Naive thymus-derived CD8-positive, alpha-beta T cell (primary cell): ENCODE data around the gene TCF7L2. TPM values are rescaled to one million over a fixed set of nuclear protein-coding genes. Genes with fewer than 3 reads are reported as not detected.

ENCODE experiments used
- ATAC-seq, 2 donors: fragments of 150-1000 bp; cut with Tn5 transposase in 1 of 2; sonication (Bioruptor Pico), chemical (Tn5 transposase) in 1 of 2; 1 replicate in 1 of 2; 2 replicates in 1 of 2; pipeline ENCODE4 v1.10.0; 2021; ENCODE audit warnings: mild to moderate bottlenecking in 2 of 2, moderate library complexity in 2 of 2
- POLR2A ChIA-PET: fragments of 350-600 bp; sonication (Branson Sonifier 250); formaldehyde crosslinking; loops from one replicate; lab custom pipeline; 2021; ENCODE audit warnings: antibody characterized with exemption; lab: Charles Lee
- DNase-seq, 10 donors: peaks; one replicate each; pipeline versions ENCODE4 v3.0.0 to v3.0.0-alpha.2; 2020 to 2022
- H3K27ac Mint-ChIP-seq, 10 donors: one replicate each; pipeline ENCODE4 v1.8.0; 2020 to 2022; ENCODE audit warnings: mild to moderate bottlenecking in 10 of 10, mixed read lengths in 10 of 10, moderate library complexity in 4 of 10, inconsistent platforms in 1 of 10
- H3K27me3 Mint-ChIP-seq, 5 donors: one replicate each; pipeline ENCODE4 v1.8.0; 2021 to 2022; ENCODE audit warnings: mixed read lengths in 5 of 5
- H3K36me3 Mint-ChIP-seq, 3 donors: one replicate each; pipeline ENCODE4 v1.8.0; 2020 to 2022; ENCODE audit warnings: mixed read lengths in 3 of 3, mild to moderate bottlenecking in 2 of 3, inconsistent platforms in 1 of 3
- H3K4me1 Mint-ChIP-seq, 4 donors: one replicate each; pipeline ENCODE4 v1.8.0; 2021 to 2022; ENCODE audit warnings: mixed read lengths in 4 of 4
- H3K4me3 Mint-ChIP-seq, 10 donors: one replicate each; pipeline ENCODE4 v1.8.0; 2020 to 2022; ENCODE audit warnings: mild to moderate bottlenecking in 10 of 10, mixed read lengths in 10 of 10, moderate library complexity in 6 of 10, inconsistent platforms in 1 of 10
- H3K9me3 Mint-ChIP-seq, 9 donors: one replicate each; pipeline ENCODE4 v1.8.0; 2020 to 2022; ENCODE audit warnings: mixed read lengths in 9 of 9, mild to moderate bottlenecking in 3 of 9, inconsistent platforms in 1 of 9, moderate library complexity in 1 of 9
- polyA plus RNA-seq, 3 donors: library from polyadenylated mRNA; unstranded; fragments of 300-500 nt; fragmentation: Illumina TruSeq; gene quantifications; one replicate each; pipeline ENCODE4 v1.2.3, GENCODE V29; 2021
- total RNA-seq, 8 experiments: library from RNA in 2 of 8; stranded (reverse) in 2 of 8; gene quantifications; one replicate each; pipeline ENCODE4 v1.2.3 and lab custom pipeline; 2021 to 2026

TCF7L2 gene
- total and polyA plus RNA-seq, 5 experiments from 2014 or later, result 1.6 to 6.0 (median 4.1) TPM

- ATAC-seq, result no peak
- H3K4me1 Mint-ChIP-seq, result peaks cover 12 to 23% (median 20%) of the 10 kb centered on the region in 4 donors
- no peak for DNase-seq
Observed at GRCh38 chr10:112990271-112990670, 40.2 kb downstream of the TCF7L2 start.

GRCh38 chr10:112991888-112992491 lies 41.9 kb downstream of the TCF7L2 start:
- Mint-ChIP-seq H3K9me3 (no peaks in the 10 kb centered on the region), H3K4me1 (peaks cover under 1 to 6% (median 3%) of the 10 kb centered on the region in 4 donors), H3K27me3 (peaks cover 8 to 14% (median 11%) of the 10 kb centered on the region in 5 donors), H3K36me3 (peaks cover 0 to 6% (median 2%) of the 10 kb centered on the region in 3 donors), H3K4me3 (no peak overlapping the region), H3K27ac (no peak overlapping the region)
- ATAC-seq (no peak), DNase-seq (no peak)
- POLR2A ChIA-PET, result no interaction called here

More at GRCh38 chr10:112990271-112990670, 40.2 kb downstream of the TCF7L2 start:
- no peaks in the 10 kb centered on the region for H3K9me3 Mint-ChIP-seq
- H3K4me3 Mint-ChIP-seq, result no peak overlapping the region
- peaks cover 0 to 6% (median 2%) of the 10 kb centered on the region in 3 donors for H3K36me3 Mint-ChIP-seq
- H3K27ac Mint-ChIP-seq, result no peak overlapping the region
- H3K27me3 Mint-ChIP-seq, result peaks cover 14 to 32% (median 21%) of the 10 kb centered on the region in 5 donors
- POLR2A ChIA-PET, result no interaction called here

GRCh38 chr10:112996462-112996861 lies 46.4 kb downstream of the TCF7L2 start:
- H3K4me3 Mint-ChIP-seq, result no peak overlapping the region
- H3K27ac Mint-ChIP-seq, result no peak overlapping the region
- no peaks in the 10 kb centered on the region for H3K36me3 Mint-ChIP-seq
- ATAC-seq (no peak), DNase-seq (no peak)
- no peaks in the 10 kb centered on the region for H3K9me3 Mint-ChIP-seq
- peaks cover 0 to 2% (median 0%) of the 10 kb centered on the region in 4 donors for H3K4me1 Mint-ChIP-seq
- POLR2A ChIA-PET, result no interaction called here
- peaks cover 0 to 4% (median 0%) of the 10 kb centered on the region in 5 donors for H3K27me3 Mint-ChIP-seq

DNA sequence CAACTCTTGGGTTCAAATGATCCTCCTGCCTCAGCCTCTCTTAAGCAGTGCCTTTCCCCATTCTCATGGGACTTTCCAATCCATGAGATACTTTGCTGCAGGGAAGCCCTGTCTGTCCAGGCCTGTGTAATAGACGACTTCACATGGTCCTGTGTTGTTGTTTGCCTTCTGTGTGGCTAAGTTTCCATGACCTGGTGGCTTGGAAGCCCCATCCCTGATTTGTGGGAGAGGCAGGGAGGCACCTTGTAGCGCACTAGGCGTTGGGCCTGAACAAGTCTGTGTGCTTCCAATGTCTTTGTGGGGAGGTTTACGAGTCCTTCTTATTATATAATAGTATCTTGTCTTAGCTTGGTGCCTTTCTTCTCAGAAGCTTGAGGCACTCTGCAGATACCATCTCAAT lies 49.1 kb downstream of the TCF7L2 start:
- H3K4me1 Mint-ChIP-seq, result peaks cover 0 to 2% (median under 1%) of the 10 kb centered on the region in 4 donors
- POLR2A ChIA-PET, result no interaction called here
- no peak overlapping the region for H3K4me3 Mint-ChIP-seq
- H3K27ac Mint-ChIP-seq, result no peak overlapping the region
- ATAC-seq (no peak), DNase-seq (no peak)
- H3K36me3 Mint-ChIP-seq, result no peaks in the 10 kb centered on the region
- no peaks in the 10 kb centered on the region for H3K9me3 Mint-ChIP-seq
- H3K27me3 Mint-ChIP-seq, result peaks cover 0 to 8% (median 4%) of the 10 kb centered on the region in 5 donors

DNA sequence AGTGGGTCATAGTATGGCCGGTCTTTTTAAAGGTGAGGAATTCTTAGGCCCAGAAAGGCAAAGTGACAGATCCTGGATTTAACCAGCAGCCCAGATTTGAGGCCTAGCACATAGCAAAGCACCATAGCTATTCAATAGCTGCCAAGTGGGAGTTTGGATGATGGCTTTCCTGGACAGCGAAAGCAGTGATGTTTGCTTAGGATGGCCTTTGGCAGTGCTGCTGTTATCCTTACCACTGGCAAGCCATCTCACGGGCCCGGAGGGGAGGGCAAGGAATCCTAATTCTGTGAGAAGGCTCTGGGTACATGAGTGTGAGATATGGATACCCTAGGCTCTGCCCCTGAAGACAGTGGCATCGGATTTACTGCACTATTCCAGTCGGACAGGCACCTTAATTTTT lies 50.4 kb downstream of the TCF7L2 start:
- Mint-ChIP-seq H3K9me3 (no peaks in the 10 kb centered on the region), H3K4me1 (peaks cover 2 to 4% (median 4%) of the 10 kb centered on the region in 4 donors), H3K27ac (no peak overlapping the region), H3K36me3 (no peaks in the 10 kb centered on the region), H3K27me3 (peaks cover 0 to 16% (median 4%) of the 10 kb centered on the region in 5 donors), H3K4me3 (no peak overlapping the region)
- no peak for ATAC-seq
- no peak for DNase-seq
- POLR2A ChIA-PET, result no interaction called here

DNA sequence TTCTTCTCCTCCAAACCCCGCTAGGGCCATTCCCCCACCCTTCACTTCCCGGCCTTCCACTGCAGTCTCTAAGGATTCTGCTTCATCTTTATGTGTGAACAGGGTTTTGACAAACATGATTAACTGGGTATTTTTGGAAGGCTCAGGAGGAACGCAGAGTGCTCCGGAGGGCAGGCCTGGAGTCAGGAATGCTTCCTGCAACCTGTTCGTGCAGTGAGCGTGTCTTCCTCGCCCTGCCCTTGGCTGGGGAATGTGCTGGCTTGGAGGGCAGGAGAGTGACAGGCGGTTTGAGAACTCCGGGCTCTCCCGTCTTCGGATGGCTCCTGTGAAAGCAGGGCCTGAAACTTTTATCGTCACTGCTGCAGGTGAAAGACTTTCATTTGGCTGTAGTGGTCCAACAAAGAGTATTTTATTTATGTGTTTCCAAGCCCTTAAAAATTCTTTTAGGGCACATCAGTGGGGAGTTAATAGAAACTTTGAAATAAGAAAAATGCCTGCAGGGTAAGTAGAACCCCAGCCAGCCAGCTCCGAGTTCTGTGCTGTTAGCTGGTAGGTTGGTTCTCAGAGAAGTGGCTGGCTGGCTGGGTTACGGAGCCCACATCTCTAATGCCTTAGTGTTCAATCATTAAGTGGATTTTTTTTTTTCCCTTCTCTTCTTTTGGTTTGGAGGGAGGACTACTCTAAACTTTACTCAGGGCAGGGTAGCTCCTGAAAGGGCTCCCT lies 51.0 kb downstream of the TCF7L2 start:
- no peak for ATAC-seq
- DNase-seq, result no peak
- Mint-ChIP-seq H3K27me3 (peaks cover 2 to 22% (median 8%) of the 10 kb centered on the region in 5 donors), H3K4me1 (peaks cover 6 to 10% (median 9%) of the 10 kb centered on the region in 4 donors), H3K9me3 (no peaks in the 10 kb centered on the region), H3K4me3 (no peak overlapping the region), H3K27ac (no peak overlapping the region), H3K36me3 (no peaks in the 10 kb centered on the region)
- POLR2A ChIA-PET, result interaction anchor here (1.6 kb wide), 1 partner anchor 50 kb away, joined by 3 read pairs; no protein-coding TSS in a partner anchor

GRCh38 chr10:113001599-113002448 lies 51.8 kb downstream of the TCF7L2 start:
- H3K27me3 Mint-ChIP-seq, result peaks cover 5 to 30% (median 11%) of the 10 kb centered on the region in 5 donors
- peaks cover 10 to 18% (median 16%) of the 10 kb centered on the region in 4 donors for H3K4me1 Mint-ChIP-seq

GRCh38 chr10:113002449-113002777 lies 52.4 kb downstream of the TCF7L2 start:
- Mint-ChIP-seq H3K4me1 (peaks cover 15 to 24% (median 22%) of the 10 kb centered on the region in 4 donors), H3K36me3 (no peaks in the 10 kb centered on the region), H3K27ac (no peak overlapping the region), H3K4me3 (no peak overlapping the region), H3K27me3 (peaks cover 7 to 35% (median 13%) of the 10 kb centered on the region in 5 donors), H3K9me3 (no peaks in the 10 kb centered on the region)
- POLR2A ChIA-PET, result interaction anchor here (1.6 kb wide), 1 partner anchor 52 kb away, joined by 3 read pairs; no protein-coding TSS in a partner anchor
- DNase-seq (no peak), ATAC-seq (no peak)

More at GRCh38 chr10:113001599-113002448, 51.8 kb downstream of the TCF7L2 start:
- no peak overlapping the region for H3K27ac Mint-ChIP-seq
- DNase-seq, result no peak
- POLR2A ChIA-PET, result interaction anchor here (1.6 kb wide), 1 partner anchor 51 kb away, joined by 3 read pairs; no protein-coding TSS in a partner anchor
- no peaks in the 10 kb centered on the region for H3K9me3 Mint-ChIP-seq
- ATAC-seq, result no peak
- no peak overlapping the region for H3K4me3 Mint-ChIP-seq
- no peaks in the 10 kb centered on the region for H3K36me3 Mint-ChIP-seq

DNA sequence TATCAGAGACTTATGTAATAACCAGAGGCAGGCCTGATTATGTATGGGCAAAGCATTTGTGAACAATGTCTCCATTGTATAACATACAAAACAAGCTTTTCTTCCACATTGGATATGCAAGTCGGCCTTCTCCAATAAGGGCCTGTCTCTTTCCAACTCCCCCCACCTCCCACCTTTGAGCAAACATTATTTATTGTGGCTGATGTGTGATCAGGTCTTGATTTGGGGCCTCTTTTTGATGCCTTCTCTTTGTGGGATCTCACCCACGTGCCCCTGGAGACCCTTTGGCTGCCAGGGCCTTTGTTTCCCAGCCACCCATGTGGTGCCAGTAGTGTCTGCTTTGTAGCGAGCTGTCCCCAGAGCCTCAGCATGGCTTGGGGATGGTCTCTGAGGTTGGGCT lies 53.0 kb downstream of the TCF7L2 start:
- peaks cover 20 to 30% (median 28%) of the 10 kb centered on the region in 4 donors for H3K4me1 Mint-ChIP-seq
- H3K27me3 Mint-ChIP-seq, result peaks cover 7 to 37% (median 13%) of the 10 kb centered on the region in 5 donors
- POLR2A ChIA-PET, result no interaction called here

GRCh38 chr10:113004069-113004618 lies 54.1 kb downstream of the TCF7L2 start:
- peaks cover 7 to 46% (median 13%) of the 10 kb centered on the region in 5 donors for H3K27me3 Mint-ChIP-seq
- ATAC-seq (no peak), DNase-seq (no peak)
- H3K4me3 Mint-ChIP-seq, result no peak overlapping the region
- POLR2A ChIA-PET, result no interaction called here
- peaks cover 24 to 39% (median 33%) of the 10 kb centered on the region in 4 donors for H3K4me1 Mint-ChIP-seq
- H3K9me3 Mint-ChIP-seq, result no peaks in the 10 kb centered on the region
- no peak overlapping the region for H3K27ac Mint-ChIP-seq
- no peaks in the 10 kb centered on the region for H3K36me3 Mint-ChIP-seq

More for the DNA sequence above, 53.0 kb downstream of the TCF7L2 start:
- Mint-ChIP-seq H3K4me3 (no peak overlapping the region), H3K36me3 (no peaks in the 10 kb centered on the region), H3K27ac (no peak overlapping the region), H3K9me3 (no peaks in the 10 kb centered on the region)
- DNase-seq, result no peak
- ATAC-seq, result no peak

DNA sequence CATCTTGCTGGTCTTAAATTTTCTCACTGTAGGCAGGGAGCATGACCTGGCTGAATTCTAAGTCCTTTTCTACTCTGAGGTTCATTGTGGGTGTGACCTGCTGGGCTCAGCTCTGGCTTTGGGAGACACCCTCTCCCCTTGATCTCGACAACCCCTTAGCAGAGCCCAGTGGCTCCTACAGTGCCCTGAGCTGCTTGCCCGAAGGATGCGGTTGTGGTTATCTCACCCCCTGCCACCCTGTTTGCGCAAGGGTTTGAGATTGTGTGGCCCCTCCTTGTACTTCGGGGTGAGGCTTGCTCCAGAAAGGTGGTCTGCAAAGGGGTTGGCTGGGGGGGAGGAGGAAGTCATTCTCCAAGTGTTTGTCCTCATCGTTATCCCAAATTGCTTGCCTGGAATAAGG lies 55.3 kb downstream of the TCF7L2 start:
- no peak for DNase-seq
- peak overlapping the region in 1 of 10 donors; percentile 35 for H3K27ac Mint-ChIP-seq
- peak overlapping the region in 4 of 10 donors; percentile 1 to 46 (median 12) for H3K4me3 Mint-ChIP-seq
- ATAC-seq, result no peak
- H3K27me3 Mint-ChIP-seq, result peaks cover 9 to 58% (median 16%) of the 10 kb centered on the region in 5 donors
- H3K9me3 Mint-ChIP-seq, result no peaks in the 10 kb centered on the region
- POLR2A ChIA-PET, result interaction anchor here (0.5 kb wide), 1 partner anchor 14 kb away, joined by 3 read pairs; no protein-coding TSS in a partner anchor
- peaks cover 0 to 2% (median 0%) of the 10 kb centered on the region in 3 donors for H3K36me3 Mint-ChIP-seq
- H3K4me1 Mint-ChIP-seq, result peaks cover 24 to 39% (median 33%) of the 10 kb centered on the region in 4 donors
